SK-N-SH (cell line): Measurements from ENCODE around the gene KRTAP10-1. TPM values are rescaled to one million over a fixed set of nuclear protein-coding genes. Genes with fewer than 3 reads are reported as not detected.
A peak's percentile ranks its signal among the peaks of the same experiment; 100 is the strongest.

ENCODE experiments used
- CTCF ChIA-PET: fragments of 300-600, 350-600 bp; formaldehyde crosslinking; extraction: SDS; loops from one replicate; lab custom pipeline; 2021; lab: Yijun Ruan, JAX
- POLR2A ChIA-PET: fragments of 350-600 bp; sonication (Branson Sonifier 250); formaldehyde crosslinking; extraction: SDS; loops from one replicate; lab custom pipeline; 2020; ENCODE audit warnings: antibody characterized with exemption, inconsistent platforms; lab: Yijun Ruan, JAX
- DNase-seq: peaks from one replicate; pipeline ENCODE4 v3.0.0; 2012
- H2AFZ ChIP-seq: fragments of 200-600 bp; sonication (generic); 2 replicates; pipeline ENCODE4 v1.8.1; 2016; ENCODE audit warnings: antibody characterized with exemption, mild to moderate bottlenecking, low read depth
- H3F3A ChIP-seq: fragments of 200-600 bp; sonication (generic); replicated peaks from 2 replicates; pipeline ENCODE3; 2016; ENCODE audit warnings: antibody characterized with exemption, mild to moderate bottlenecking; ENCODE audit not compliant: insufficient read depth
- H3K27ac ChIP-seq, 2 experiments: fragments of 200-500 bp in 1 of 2; fragments of 200-600 bp in 1 of 2; sonication (Bioruptor generic) in 1 of 2; sonication (generic), shearing (Covaris generic) in 1 of 2; 2 replicates each; pipeline versions ENCODE4 v1.5.1 to v1.6.1; 2014 to 2016; ENCODE audit warnings: low read depth in 2 of 2, inconsistent platforms in 1 of 2, low read length in 1 of 2, mild to moderate bottlenecking in 1 of 2, mixed read lengths in 1 of 2
- H3K27me3 ChIP-seq: fragments of 200-600 bp; sonication (generic), shearing (Covaris generic); 2 replicates; pipeline ENCODE4 v1.6.1; 2016; ENCODE audit warnings: mixed run types; ENCODE audit not compliant: insufficient read depth
- H3K36me3 ChIP-seq, 2 experiments: fragments of 200-500 bp in 1 of 2; fragments of 200-600 bp in 1 of 2; sonication (Bioruptor generic) in 1 of 2; sonication (generic) in 1 of 2; replicated peaks in 1 of 2; 2 replicates each; pipeline versions ENCODE3 to v1.5.1; 2014 to 2016; ENCODE audit warnings: low read length in 1 of 2, mild to moderate bottlenecking in 1 of 2; ENCODE audit not compliant: insufficient read depth in 2 of 2, control insufficient read depth in 1 of 2
- H3K4me1 ChIP-seq, 2 experiments: fragments of 200-500 bp in 1 of 2; fragments of 200-600 bp in 1 of 2; sonication (Bioruptor generic) in 1 of 2; sonication (generic), shearing (Covaris generic) in 1 of 2; 2 replicates each; pipeline versions ENCODE4 v1.5.1 to v1.6.1; 2014 to 2016; ENCODE audit warnings: low read depth in 1 of 2, low read length in 1 of 2, mixed run types in 1 of 2; ENCODE audit not compliant: insufficient read depth in 2 of 2, control insufficient read depth in 1 of 2
- H3K4me2 ChIP-seq: fragments of 200-600 bp; sonication (generic), shearing (Covaris generic); 2 replicates; pipeline ENCODE4 v1.6.1; 2017; ENCODE audit warnings: mixed run types
- H3K4me3 ChIP-seq, 2 experiments: fragments of 200-500 bp in 1 of 2; fragments of 200-600 bp in 1 of 2; sonication (Bioruptor generic) in 1 of 2; sonication (generic), shearing (Covaris generic) in 1 of 2; 2 replicates each; pipeline versions ENCODE4 v1.5.1 to v1.8.1; 2014 to 2016; ENCODE audit warnings: low read depth in 2 of 2, inconsistent platforms in 1 of 2, low read length in 1 of 2, mild to moderate bottlenecking in 1 of 2, mixed read lengths in 1 of 2, moderate library complexity in 1 of 2
- H3K79me2 ChIP-seq: fragments of 200-600 bp; sonication (generic); 2 replicates; pipeline ENCODE4 v1.8.1; 2017; ENCODE audit warnings: mild to moderate bottlenecking; ENCODE audit not compliant: insufficient read depth
- H3K9ac ChIP-seq: fragments of 200-600 bp; sonication (generic); 2 replicates; pipeline ENCODE4 v1.6.1; 2017; ENCODE audit warnings: mixed run types
- H3K9me2 ChIP-seq: fragments of 200-600 bp; sonication (generic); 2 replicates; pipeline ENCODE4 v1.6.1; 2017; ENCODE audit warnings: mixed run types
- H3K9me3 ChIP-seq: fragments of 200-600 bp; sonication (generic); 2 replicates; pipeline ENCODE4 v1.6.1; 2017; ENCODE audit warnings: mixed run types, mild to moderate bottlenecking, moderate library complexity
- H4K20me1 ChIP-seq: fragments of 200-600 bp; sonication (generic); 2 replicates; pipeline ENCODE4 v1.6.1; 2017; ENCODE audit warnings: mild to moderate bottlenecking, mixed run types; ENCODE audit not compliant: insufficient read depth
- EP300 ChIP-seq, 2 experiments: IDR thresholded peaks; 2 replicates each; pipeline versions ENCODE4 v1.4.0 to v1.6.1; 2012; ENCODE audit warnings: borderline replicate concordance in 1 of 2, low read depth in 1 of 2, low read length in 1 of 2
- JUND ChIP-seq: IDR thresholded peaks from 2 replicates; pipeline ENCODE4 v1.4.0; 2012
- NFIC ChIP-seq: IDR thresholded peaks from 2 replicates; pipeline ENCODE4 v1.4.0; 2012; ENCODE audit warnings: borderline replicate concordance
- SIN3A ChIP-seq: IDR thresholded peaks from 2 replicates; pipeline ENCODE4 v1.6.1; 2012; ENCODE audit warnings: low read depth, mild to moderate bottlenecking, low read length, moderate library complexity, borderline replicate concordance
- WGBS: methylation state at CpG from one replicate; pipeline ENCODE4 v1.1.6; 2017; ENCODE audit warnings: low lambda C conversion rate; 5-methylcytosine and 5-hydroxymethylcytosine counted together
- polyA plus RNA-seq, 3 experiments: library from polyadenylated mRNA; depleted of rRNA; stranded (reverse); fragments of >200 nt; gene quantifications; 2 replicates each; pipeline ENCODE4 v1.2.3, GENCODE V29; 2012
- TF ChIP-seq, protein P1 (sequence below): IDR thresholded peaks from 2 replicates; pipeline ENCODE4 v1.4.0; 2012; ENCODE audit warnings: low read depth
- TF ChIP-seq, protein P2 (sequence below): IDR thresholded peaks from 2 replicates; pipeline ENCODE4 v1.6.1; 2012; ENCODE audit warnings: mild to moderate bottlenecking, low read depth, low read length, moderate library complexity

Gene KRTAP10-1
- polyA plus RNA-seq, 1 of the 3 experiments (the other 2 are of a cell fraction): not detected

DNA sequence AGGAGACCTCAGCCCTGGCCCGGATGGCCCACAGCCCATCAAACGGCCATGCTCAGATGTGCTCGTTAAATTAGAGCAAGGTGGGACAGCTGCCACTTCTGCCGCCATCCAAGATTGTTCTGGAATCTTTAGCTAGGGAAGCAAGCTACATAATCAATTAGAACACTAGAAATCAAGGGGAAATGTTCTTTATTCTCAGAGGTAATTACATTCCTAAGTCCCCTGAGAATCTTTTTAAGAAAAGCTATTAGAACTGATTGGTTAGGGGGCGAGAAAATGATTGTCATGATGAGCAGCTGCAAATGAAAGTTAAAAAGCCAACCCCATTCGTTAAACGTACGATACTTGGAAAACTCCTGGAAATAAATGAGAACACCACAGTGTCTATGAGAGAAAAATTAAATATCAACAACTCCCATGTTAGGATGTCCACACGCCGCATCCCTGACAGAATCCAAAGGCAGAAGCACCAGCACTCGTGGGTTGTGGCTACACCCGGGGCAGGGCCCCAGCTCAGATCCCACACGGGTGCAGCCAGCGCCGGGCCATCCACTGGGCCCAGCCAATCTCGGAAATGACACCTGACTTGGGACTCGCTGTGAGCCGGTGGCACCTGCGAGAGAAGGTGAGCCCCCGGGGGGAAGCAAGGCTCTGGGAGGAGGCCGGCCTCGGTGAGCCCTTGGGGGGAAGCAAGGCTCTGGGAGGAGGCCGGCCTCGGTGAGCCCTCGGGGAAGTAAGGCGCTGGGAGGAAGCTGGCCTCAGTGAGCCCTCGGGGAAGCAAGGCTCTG is 37.6 kb downstream of the KRTAP10-1 start (continued):
- no peak for TF ChIP-seq EP300 (IDR thresholded peaks at IDR 0.05; ENCODE audit: borderline replicate concordance in 1 of 2, low read depth in 1 of 2, low read length in 1 of 2)

DNA sequence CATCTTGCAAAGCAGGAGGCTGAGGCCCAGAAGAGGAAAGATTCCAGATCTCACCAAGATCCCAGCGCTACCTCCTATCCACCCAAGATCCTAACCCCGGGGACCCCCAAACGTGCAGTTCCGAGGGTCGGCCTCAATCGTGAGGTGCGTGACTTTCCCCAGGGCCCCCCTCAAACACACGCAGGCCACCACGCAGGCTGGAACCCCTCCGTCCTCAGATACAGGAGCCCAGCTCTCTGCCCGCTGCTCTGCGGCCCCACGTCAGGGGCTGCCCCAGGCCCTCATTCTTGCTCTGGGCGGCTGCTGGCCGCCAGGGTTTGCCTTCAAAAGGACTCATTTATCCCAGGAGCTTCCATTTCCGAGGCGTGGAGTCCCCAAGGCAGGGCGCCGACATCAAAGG is 39.9 kb downstream of the KRTAP10-1 start:
- Histone ChIP-seq H3K4me2 (no peak overlapping the region), H3K9ac (no peak overlapping the region), H3K9me2 (no peaks in the 10 kb centered on the region), H3K4me1 (no peaks in the 10 kb centered on the region), H3K27ac (no peak overlapping the region), H3F3A (no peaks in the 10 kb centered on the region), H3K4me3 (no peak overlapping the region), H3K9me3 (no peaks in the 10 kb centered on the region), H3K79me2 (no peaks in the 10 kb centered on the region), H2AFZ (no peak overlapping the region), H4K20me1 (no peaks in the 10 kb centered on the region), H3K36me3 (no peaks in the 10 kb centered on the region), H3K27me3 (peaks cover 25% of the 10 kb centered on the region)
- CTCF ChIA-PET: interaction anchor here (1.2 kb wide), 1 partner anchor 10 kb away, joined by 6 read pairs; no protein-coding TSS in a partner anchor
- TF ChIP-seq, protein P1, sequence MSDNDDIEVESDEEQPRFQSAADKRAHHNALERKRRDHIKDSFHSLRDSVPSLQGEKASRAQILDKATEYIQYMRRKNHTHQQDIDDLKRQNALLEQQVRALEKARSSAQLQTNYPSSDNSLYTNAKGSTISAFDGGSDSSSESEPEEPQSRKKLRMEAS: no peak
- TF ChIP-seq NFIC (no peak), JUND (no peak)
- POLR2A ChIA-PET: no interaction called here
- WGBS: 58% methylated on average over 13 of the region's 19 CpGs
- DNase-seq: no peak

DNA sequence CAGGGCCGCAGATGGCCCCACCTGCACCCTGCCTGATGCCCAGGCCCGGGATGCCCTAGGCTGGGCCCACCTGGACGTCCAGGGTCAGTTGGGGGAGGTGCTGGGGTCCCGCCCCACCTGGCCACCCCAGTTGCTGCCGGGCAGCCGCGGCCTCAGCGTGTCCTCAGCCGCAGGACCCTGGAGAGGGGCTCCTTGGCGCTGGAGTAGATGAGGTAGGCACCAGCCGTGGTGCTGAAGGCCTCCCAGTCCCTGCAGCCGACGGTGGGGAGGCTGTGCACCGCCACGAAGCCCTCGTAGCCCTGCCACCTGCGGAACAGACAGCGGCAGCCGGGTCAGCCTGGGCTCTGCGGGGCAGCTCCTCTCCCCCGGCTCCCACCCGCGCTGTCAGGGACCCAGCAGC is 40.4 kb downstream of the KRTAP10-1 start:
- no peaks in the 10 kb centered on the region for H4K20me1 ChIP-seq
- CTCF ChIA-PET: interaction anchor here (1.2 kb wide), 1 partner anchor 11 kb away, joined by 6 read pairs; no protein-coding TSS in a partner anchor
- H3K4me3 ChIP-seq: no peak overlapping the region
- no peak overlapping the region for H3K27ac ChIP-seq
- TF ChIP-seq, protein P2, sequence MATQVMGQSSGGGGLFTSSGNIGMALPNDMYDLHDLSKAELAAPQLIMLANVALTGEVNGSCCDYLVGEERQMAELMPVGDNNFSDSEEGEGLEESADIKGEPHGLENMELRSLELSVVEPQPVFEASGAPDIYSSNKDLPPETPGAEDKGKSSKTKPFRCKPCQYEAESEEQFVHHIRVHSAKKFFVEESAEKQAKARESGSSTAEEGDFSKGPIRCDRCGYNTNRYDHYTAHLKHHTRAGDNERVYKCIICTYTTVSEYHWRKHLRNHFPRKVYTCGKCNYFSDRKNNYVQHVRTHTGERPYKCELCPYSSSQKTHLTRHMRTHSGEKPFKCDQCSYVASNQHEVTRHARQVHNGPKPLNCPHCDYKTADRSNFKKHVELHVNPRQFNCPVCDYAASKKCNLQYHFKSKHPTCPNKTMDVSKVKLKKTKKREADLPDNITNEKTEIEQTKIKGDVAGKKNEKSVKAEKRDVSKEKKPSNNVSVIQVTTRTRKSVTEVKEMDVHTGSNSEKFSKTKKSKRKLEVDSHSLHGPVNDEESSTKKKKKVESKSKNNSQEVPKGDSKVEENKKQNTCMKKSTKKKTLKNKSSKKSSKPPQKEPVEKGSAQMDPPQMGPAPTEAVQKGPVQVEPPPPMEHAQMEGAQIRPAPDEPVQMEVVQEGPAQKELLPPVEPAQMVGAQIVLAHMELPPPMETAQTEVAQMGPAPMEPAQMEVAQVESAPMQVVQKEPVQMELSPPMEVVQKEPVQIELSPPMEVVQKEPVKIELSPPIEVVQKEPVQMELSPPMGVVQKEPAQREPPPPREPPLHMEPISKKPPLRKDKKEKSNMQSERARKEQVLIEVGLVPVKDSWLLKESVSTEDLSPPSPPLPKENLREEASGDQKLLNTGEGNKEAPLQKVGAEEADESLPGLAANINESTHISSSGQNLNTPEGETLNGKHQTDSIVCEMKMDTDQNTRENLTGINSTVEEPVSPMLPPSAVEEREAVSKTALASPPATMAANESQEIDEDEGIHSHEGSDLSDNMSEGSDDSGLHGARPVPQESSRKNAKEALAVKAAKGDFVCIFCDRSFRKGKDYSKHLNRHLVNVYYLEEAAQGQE: peak; percentile 80; the same call in 1 of the 2 replicates
- TF ChIP-seq SIN3A: no peak
- H3K9ac ChIP-seq: no peak overlapping the region
- no peak for DNase-seq
- no peaks in the 10 kb centered on the region for H3K79me2 ChIP-seq
- no peak overlapping the region for H2AFZ ChIP-seq
- no peak overlapping the region for H3K4me2 ChIP-seq
- H3K36me3 ChIP-seq: no peaks in the 10 kb centered on the region
- POLR2A ChIA-PET: no interaction called here
- no peaks in the 10 kb centered on the region for H3K9me3 ChIP-seq
- H3K4me1 ChIP-seq: no peaks in the 10 kb centered on the region
- WGBS: 87% methylated on average over 6 of the region's 23 CpGs
- no peaks in the 10 kb centered on the region for H3K9me2 ChIP-seq
- peaks cover 25% of the 10 kb centered on the region for H3K27me3 ChIP-seq
- no peaks in the 10 kb centered on the region for H3F3A ChIP-seq
